Astrocyte of the cerebellum (primary cell): ENCODE data around the gene MALAT1.

ENCODE experiments used
- DNase-seq: peaks from one replicate; pipeline ENCODE4 v3.0.0-alpha.2; 2011; ENCODE audit warnings: low read depth
- H3K4me3 ChIP-seq: 2 replicates; pipeline ENCODE4 v1.5.1; 2011; ENCODE audit warnings: mild to moderate bottlenecking, low read depth, low read length, moderate library complexity
- in situ Hi-C: cut with HindIII; loops from 2 replicates; pipeline ENCODE4 v1.10.0; 2017; ENCODE audit warnings: low sequenced_read_pairs
- TF ChIP-seq, protein P1 (sequence below): IDR thresholded peaks from 2 replicates; pipeline ENCODE4 v1.5.1; 2012; ENCODE audit warnings: low read length, low read depth, moderate library complexity, mild to moderate bottlenecking; ENCODE audit errors: missing control alignments

The MALAT1 gene

DNA sequence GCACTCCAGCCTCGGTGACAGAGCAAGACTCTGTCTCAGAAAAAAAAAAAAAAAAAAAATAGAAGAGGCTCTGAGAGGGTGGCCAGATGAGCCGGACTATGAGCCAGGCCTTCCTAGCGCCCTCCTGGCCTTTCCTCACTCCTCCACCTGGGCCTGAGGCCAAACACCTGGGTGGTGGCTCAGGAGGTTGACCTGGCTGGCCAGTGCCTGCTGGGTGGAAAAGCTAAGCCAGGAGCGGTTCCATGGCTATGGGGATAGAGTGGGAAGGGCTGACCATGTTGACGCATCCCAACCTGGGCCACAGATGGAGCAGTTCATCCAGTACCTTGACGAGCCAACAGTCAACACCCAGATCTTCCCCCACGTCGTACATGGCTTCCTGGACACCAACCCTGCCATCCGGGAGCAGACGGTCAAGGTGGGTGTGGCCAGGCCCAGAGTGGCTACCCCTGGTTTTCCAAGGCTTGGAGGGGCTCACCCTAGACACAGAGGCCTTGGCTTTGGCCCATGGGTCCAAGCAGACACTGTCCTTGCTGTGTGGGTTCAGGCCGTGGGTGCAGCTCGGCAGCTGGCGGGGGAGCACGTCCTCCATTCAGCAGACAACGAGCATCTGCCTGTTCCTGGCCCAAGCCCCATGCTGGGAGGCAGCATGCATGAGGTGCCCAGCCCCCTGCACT lies 33.7 kb downstream of the MALAT1 start:
- in situ Hi-C loops = no loop called here
- TF ChIP-seq, protein P1, sequence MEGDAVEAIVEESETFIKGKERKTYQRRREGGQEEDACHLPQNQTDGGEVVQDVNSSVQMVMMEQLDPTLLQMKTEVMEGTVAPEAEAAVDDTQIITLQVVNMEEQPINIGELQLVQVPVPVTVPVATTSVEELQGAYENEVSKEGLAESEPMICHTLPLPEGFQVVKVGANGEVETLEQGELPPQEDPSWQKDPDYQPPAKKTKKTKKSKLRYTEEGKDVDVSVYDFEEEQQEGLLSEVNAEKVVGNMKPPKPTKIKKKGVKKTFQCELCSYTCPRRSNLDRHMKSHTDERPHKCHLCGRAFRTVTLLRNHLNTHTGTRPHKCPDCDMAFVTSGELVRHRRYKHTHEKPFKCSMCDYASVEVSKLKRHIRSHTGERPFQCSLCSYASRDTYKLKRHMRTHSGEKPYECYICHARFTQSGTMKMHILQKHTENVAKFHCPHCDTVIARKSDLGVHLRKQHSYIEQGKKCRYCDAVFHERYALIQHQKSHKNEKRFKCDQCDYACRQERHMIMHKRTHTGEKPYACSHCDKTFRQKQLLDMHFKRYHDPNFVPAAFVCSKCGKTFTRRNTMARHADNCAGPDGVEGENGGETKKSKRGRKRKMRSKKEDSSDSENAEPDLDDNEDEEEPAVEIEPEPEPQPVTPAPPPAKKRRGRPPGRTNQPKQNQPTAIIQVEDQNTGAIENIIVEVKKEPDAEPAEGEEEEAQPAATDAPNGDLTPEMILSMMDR = no peak
- H3K4me3 ChIP-seq = no peak overlapping the region
- no peak for DNase-seq

DNA sequence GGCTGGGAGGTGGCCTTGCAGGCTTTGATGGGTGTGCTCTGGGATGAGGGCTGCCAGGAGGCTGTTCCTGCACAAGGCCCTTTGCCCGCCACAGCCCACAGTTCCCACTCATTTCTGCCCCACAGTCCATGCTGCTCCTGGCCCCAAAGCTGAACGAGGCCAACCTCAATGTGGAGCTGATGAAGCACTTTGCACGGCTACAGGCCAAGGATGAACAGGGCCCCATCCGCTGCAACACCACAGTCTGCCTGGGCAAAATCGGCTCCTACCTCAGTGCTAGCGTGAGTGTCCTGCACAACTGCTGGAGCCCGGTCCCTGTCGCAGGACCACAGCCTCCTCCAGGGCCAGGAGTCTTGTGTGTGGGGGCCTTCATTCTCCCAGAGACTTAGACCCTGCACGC lies 36.3 kb downstream of the MALAT1 start:
- TF ChIP-seq, protein P1 = no peak
- H3K4me3 ChIP-seq = no peak overlapping the region
- DNase-seq = no peak
- in situ Hi-C loops = no loop called here

DNA sequence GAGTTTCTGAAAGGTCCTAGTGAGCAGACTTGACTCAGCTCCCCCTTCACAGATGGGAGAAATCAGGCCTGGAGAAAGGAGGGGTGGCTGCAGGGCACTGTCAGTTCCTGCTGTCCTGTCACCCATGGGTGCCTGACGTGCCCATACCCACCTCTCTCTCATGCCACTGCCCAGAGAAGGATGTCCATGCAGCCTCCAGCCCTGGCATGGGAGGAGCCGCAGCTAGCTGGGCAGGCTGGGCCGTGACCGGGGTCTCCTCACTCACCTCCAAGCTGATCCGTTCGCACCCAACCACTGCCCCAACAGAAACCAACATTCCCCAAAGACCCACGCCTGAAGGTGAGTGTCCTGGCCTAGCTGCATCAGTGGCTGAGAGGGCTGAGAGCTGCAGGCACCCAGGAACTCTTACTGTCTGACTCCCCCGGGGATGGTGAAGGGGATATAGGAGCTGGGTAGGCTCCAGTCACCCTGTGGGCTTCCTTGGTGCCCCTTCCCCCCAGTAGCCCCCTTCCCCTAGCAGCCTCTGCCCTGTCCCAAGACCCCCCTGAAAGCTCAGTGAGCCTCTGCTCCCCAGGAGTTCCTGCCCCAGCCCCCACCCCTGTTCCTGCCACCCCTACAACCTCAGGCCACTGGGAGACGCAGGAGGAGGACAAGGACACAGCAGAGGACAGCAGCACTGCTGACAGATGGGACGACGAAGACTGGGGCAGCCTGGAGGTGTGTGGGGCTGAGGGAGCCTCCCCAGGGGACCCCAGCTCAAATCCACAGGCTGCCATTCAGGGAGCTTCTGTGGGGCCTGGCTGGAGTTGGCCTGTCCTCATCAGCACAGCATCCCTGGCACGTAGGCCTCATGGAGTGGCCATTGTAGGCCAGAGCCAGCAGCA lies 37.8 kb downstream of the MALAT1 start:
- in situ Hi-C loops = no loop called here
- H3K4me3 ChIP-seq = no peak overlapping the region
- DNase-seq = no peak
- TF ChIP-seq, protein P1 = no peak

DNA sequence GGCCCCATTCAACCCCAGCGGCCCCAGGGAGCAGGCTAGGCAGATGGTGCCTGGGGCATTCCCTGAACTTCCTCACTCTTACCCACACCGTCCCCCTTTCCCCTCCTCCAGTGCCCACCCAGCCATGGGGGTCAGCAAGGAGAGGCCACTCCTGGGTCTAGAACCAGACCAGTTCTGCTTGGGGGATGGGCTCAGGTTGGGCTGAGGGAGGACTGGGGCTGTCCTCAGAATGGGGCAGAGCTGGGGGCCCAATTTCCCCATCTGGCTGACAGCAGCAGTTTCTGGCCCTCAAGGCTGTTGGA lies 38.4 kb downstream of the MALAT1 start:
- TF ChIP-seq, protein P1 = no peak
- in situ Hi-C loops = no loop called here
- no peak overlapping the region for H3K4me3 ChIP-seq
- DNase-seq = no peak

DNA sequence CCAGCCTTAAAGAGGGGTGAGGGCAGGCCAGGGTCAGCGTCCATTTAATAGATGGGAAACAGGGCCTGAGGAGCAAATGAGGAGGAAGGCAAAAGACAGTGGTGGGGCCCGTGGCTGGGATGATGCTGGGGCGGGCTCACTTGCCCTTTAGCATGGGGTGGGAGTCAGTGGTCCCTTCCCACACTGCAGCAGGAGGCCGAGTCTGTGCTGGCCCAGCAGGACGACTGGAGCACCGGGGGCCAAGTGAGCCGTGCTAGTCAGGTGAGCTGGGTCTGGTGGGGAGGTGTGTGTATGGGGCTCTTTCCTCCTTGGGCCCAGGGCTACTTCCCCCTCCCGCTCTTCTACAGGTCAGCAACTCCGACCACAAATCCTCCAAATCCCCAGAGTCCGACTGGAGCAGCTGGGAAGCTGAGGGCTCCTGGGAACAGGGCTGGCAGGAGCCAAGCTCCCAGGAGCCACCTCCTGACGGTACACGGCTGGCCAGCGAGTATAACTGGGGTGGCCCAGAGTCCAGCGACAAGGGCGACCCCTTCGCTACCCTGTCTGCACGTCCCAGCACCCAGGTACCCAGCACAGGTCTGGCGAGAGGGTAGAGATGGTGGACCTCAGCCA lies 38.9 kb downstream of the MALAT1 start:
- no peak overlapping the region for H3K4me3 ChIP-seq
- in situ Hi-C loops = no loop called here
- no peak for DNase-seq
- TF ChIP-seq, protein P1 = no peak

DNA sequence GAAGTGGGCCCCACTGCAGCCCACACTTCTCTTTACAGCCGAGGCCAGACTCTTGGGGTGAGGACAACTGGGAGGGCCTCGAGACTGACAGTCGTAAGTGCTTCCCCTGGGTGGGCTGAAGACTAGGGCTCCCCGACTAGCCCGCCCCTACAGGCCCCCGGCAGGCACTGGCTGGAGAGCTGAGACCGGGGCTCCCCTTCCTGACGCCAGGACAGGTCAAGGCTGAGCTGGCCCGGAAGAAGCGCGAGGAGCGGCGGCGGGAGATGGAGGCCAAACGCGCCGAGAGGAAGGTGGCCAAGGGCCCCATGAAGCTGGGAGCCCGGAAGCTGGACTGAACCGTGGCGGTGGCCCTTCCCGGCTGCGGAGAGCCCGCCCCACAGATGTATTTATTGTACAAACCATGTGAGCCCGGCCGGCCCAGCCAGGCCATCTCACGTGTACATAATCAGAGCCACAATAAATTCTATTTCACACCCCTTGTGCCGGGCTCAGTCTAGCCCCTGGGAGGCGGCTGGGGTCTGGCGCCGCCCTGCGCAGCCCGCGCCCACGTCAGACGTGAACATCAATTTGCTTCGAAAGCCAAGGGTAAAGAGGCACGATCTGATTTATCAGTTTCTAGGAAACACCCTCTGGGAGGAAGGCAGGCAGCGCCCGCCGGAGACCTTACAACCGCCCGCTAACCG lies 39.5 kb downstream of the MALAT1 start:
- H3K4me3 ChIP-seq = no peak overlapping the region
- DNase-seq = no peak
- in situ Hi-C loops = no loop called here

More for the DNA sequence above, 39.5 kb downstream of the MALAT1 start:
- TF ChIP-seq, protein P1 = no peak
